ENCODE measurements around the gene TYK2. TPM values are rescaled to one million over a fixed set of nuclear protein-coding genes. Genes with fewer than 3 reads are reported as not detected.
A peak's percentile ranks its signal among the peaks of the same experiment; 100 is the strongest.

Gene TYK2
- total and polyA plus RNA-seq, 2 of the 13 experiments (the other 11 are each of a cell fraction or from before 2014, with no cell fraction given), result 38.8 to 60.1 TPM

DNA sequence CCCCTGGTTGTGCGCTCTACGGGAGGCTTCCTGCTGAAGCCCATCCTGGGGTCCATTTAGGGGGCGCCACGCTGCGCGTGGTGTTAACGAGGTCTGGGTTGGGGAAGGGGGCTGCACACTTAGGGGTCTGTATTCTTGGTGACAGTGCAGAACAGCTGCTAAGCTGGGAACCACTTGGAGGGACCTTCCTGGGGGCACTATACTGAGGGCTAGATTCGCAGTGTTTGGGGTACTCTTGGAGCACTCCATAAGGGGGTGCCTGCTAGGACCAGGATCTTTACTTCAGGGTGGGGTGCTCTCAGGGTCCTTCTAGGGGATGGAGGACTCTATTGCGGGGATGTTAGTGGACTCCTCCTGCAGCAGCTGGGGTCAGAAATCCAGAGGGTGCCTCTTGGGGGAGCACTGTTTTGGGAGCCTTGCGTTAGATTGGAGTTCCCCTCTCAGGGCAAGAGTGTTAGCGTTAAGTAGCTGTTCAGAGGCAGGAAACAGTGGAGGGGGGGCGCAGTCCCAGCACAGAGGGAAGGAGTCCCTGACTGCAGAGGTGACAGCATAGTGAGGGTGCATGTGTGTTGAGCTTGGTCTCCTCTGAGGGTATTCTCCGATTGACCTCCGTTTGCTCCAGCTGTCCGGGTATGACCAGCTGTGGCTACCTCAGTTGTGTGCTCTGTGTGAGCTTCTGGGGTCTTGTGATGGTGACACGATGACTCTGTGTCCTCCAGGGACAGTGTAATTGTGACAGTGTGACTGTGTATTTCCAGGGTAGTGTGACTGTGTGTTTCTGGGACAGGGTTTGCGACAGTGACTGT lies 41.1 kb upstream of the TYK2 start:
- H2AFZ ChIP-seq (ENCODE audit: low read length), result no peak overlapping the region
- H3K4me2 ChIP-seq (ENCODE audit: low read depth, low read length), result no peak overlapping the region
- H3K79me2 ChIP-seq (ENCODE audit: insufficient read depth, low read length), result no peaks in the 10 kb centered on the region
- no peaks in the 10 kb centered on the region for H3K9me3 ChIP-seq (ENCODE audit: low read length)
- ATAC-seq, result no peak
- CTCF ChIA-PET (ENCODE audit: low intra/inter-chr PET ratio, low total read pairs), result no interaction called here
- no peak overlapping the region for H3K27ac ChIP-seq (ENCODE audit: extremely low read length, insufficient read depth, low read length)
- in situ Hi-C loops (cut with HindIII; ENCODE audit: extremely low pct_ligation_motif_present, low pct_unique_long_range_greater_than_20kb) (no loop called here), intact Hi-C loops (cut with micrococcal nuclease; ENCODE audit: unreplicated experiment) (no loop called here)
- peaks cover 18 to 68% of the 10 kb centered on the region in 2 experiments for H3K27me3 ChIP-seq (ENCODE audit: control insufficient read depth in 1 of 2, insufficient read depth in 2 of 2, low read length in 2 of 2)
- no peak for DNase-seq (ENCODE audit: low spot score)
- no peaks in the 10 kb centered on the region for H3K36me3 ChIP-seq (replicated peaks in 1 of 2; ENCODE audit: control insufficient read depth in 1 of 2, insufficient read depth in 2 of 2, low read length in 2 of 2)
- no peak for FAIRE-seq
- 9% methylated on average over 6 of the region's 17 CpGs for WGBS (ENCODE audit: low lambda C conversion rate)
- no TSS peak for BruUV-seq (replicated peaks)
- POLR2A ChIA-PET, result no interaction called here
- H3K4me3 ChIP-seq (replicated peaks in 1 of 3; ENCODE audit: insufficient read depth in 1 of 3, low read depth in 2 of 3, low read length in 3 of 3), result no peak overlapping the region; a peak in 1 of 6 replicates
- no peak overlapping the region for H3K9ac ChIP-seq (ENCODE audit: insufficient read depth, low read depth, low read length)
- H3K4me1 ChIP-seq (ENCODE audit: insufficient read depth, low read length), result peaks cover 48% of the 10 kb centered on the region
- H4K20me1 ChIP-seq (ENCODE audit: insufficient read depth, low read length), result no peaks in the 10 kb centered on the region; the same call in 1 of the 2 replicates
- TF ChIP-seq CREB1 (IDR thresholded peaks at IDR 0.05) (0 out of 2 replicates have a peak, but pooled peaks have one; percentile 30), CREB1 (CRISPR knock-in tag; IDR thresholded peaks at IDR 0.05) (no peak), TSC22D2 (CRISPR knock-in tag; IDR thresholded peaks at IDR 0.05; ENCODE audit: borderline replicate concordance) (no peak)
- TF ChIP-seq, protein P1, sequence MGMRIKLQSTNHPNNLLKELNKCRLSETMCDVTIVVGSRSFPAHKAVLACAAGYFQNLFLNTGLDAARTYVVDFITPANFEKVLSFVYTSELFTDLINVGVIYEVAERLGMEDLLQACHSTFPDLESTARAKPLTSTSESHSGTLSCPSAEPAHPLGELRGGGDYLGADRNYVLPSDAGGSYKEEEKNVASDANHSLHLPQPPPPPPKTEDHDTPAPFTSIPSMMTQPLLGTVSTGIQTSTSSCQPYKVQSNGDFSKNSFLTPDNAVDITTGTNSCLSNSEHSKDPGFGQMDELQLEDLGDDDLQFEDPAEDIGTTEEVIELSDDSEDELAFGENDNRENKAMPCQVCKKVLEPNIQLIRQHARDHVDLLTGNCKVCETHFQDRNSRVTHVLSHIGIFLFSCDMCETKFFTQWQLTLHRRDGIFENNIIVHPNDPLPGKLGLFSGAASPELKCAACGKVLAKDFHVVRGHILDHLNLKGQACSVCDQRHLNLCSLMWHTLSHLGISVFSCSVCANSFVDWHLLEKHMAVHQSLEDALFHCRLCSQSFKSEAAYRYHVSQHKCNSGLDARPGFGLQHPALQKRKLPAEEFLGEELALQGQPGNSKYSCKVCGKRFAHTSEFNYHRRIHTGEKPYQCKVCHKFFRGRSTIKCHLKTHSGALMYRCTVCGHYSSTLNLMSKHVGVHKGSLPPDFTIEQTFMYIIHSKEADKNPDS (CRISPR knock-in tag; IDR thresholded peaks at IDR 0.05), result no peak
- TF ChIP-seq, protein P2, sequence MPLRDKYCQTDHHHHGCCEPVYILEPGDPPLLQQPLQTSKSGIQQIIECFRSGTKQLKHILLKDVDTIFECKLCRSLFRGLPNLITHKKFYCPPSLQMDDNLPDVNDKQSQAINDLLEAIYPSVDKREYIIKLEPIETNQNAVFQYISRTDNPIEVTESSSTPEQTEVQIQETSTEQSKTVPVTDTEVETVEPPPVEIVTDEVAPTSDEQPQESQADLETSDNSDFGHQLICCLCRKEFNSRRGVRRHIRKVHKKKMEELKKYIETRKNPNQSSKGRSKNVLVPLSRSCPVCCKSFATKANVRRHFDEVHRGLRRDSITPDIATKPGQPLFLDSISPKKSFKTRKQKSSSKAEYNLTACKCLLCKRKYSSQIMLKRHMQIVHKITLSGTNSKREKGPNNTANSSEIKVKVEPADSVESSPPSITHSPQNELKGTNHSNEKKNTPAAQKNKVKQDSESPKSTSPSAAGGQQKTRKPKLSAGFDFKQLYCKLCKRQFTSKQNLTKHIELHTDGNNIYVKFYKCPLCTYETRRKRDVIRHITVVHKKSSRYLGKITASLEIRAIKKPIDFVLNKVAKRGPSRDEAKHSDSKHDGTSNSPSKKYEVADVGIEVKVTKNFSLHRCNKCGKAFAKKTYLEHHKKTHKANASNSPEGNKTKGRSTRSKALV (CRISPR knock-in tag; IDR thresholded peaks at IDR 0.05), result peak; percentile 8; the same call in 1 of the 2 replicates
- TF ChIP-seq, protein P3, sequence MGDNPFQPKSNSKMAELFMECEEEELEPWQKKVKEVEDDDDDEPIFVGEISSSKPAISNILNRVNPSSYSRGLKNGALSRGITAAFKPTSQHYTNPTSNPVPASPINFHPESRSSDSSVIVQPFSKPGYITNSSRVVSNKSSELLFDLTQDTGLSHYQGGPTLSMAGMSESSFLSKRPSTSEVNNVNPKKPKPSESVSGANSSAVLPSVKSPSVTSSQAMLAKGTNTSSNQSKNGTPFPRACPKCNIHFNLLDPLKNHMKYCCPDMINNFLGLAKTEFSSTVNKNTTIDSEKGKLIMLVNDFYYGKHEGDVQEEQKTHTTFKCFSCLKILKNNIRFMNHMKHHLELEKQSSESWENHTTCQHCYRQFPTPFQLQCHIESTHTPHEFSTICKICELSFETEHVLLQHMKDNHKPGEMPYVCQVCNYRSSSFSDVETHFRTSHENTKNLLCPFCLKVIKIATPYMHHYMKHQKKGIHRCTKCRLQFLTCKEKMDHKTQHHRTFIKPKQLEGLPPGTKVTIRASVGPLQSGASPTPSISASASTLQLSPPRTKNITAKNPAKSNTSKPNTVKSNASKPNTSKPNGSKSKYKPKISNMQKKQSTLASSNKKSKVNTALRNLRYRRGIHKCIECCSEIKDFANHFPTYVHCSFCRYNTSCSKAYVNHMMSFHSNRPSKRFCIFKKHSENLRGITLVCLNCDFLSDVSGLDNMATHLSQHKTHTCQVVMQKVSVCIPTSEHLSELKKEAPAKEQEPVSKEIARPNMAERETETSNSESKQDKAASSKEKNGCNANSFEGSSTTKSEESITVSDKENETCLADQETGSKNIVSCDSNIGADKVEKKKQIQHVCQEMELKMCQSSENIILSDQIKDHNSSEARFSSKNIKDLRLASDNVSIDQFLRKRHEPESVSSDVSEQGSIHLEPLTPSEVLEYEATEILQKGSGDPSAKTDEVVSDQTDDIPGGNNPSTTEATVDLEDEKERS (CRISPR knock-in tag; IDR thresholded peaks at IDR 0.05), result no peak
